ENCODE data around the gene SYT9. TPM values are rescaled to one million over a fixed set of nuclear protein-coding genes. Genes with fewer than 3 reads are reported as not detected.
A peak's percentile ranks its signal among the peaks of the same experiment; 100 is the strongest.

Gene SYT9
- total and polyA plus RNA-seq, 2 donors = 1.3 to 2.6 TPM

DNA sequence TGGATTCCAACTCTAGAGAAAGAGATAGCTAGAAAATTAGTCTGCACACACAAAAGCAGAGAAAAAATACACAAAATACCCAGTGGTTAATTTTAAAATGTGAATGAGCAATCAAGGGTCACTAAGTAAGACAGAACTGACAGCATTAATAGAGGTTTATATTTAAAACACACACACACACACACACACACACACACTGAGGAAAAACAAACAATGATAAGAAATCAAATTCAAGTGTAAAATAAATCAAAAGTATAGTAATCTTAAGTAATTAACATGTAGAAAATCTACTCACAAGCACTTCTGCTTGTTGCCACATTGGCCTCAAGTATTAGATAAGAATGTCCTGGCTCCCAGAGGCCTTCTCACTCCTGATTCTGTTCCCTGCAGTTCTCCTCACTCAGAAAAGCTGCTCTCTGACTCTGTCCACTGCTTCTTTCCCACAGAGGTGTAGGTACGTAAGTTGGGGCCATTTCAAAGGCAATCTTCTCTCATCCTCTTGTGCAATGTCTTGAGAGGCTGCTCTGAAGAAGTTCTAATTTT lies 200.3 kb downstream of the SYT9 start:
- 88% methylated on average over 1 of the region's 1 CpG for WGBS
- no peak overlapping the region for H3K4me3 ChIP-seq (ENCODE audit: low read depth, low read length)
- DNase-seq (ENCODE audit: extremely low spot score) = no peak
- H3K4me1 ChIP-seq (ENCODE audit: insufficient read depth) = no peaks in the 10 kb centered on the region
- no peak overlapping the region for H3K27ac ChIP-seq (ENCODE audit: low read depth)
- no peaks in the 10 kb centered on the region for H3K36me3 ChIP-seq (ENCODE audit: insufficient read depth)

DNA sequence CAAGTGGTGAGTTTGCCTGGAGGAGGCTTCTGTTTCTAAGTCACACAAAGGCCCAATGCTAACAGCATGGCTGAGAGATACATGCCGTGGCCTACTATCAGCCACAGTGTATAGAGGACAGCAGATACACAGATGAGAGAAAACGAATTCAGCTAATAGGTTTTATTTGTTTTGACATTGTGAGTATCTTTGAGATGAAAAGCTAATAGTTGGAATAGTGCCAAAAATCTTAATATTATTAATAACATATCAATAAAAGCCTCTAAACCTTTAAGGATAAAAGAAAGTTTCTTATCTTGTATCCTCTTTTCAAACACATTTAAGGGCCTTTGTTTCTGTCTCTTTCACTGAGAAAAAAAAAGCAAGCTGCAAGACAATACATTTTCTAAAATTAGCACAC lies 203.2 kb downstream of the SYT9 start:
- no peak overlapping the region for H3K27ac ChIP-seq (ENCODE audit: low read depth)
- 68% methylated on average over 2 of the region's 2 CpGs for WGBS
- H3K4me3 ChIP-seq (ENCODE audit: low read depth, low read length) = no peak overlapping the region
- H3K4me1 ChIP-seq (ENCODE audit: insufficient read depth) = no peaks in the 10 kb centered on the region
- no peak for DNase-seq (ENCODE audit: extremely low spot score)
- H3K36me3 ChIP-seq (ENCODE audit: insufficient read depth) = no peaks in the 10 kb centered on the region

GRCh38 chr11:7457211-7457610 lies 205.5 kb downstream of the SYT9 start:
- no peak overlapping the region for H3K4me3 ChIP-seq (ENCODE audit: low read depth, low read length)
- H3K27ac ChIP-seq (ENCODE audit: low read depth) = no peak overlapping the region
- 65% methylated on average over 1 of the region's 1 CpG for WGBS
- H3K36me3 ChIP-seq (ENCODE audit: insufficient read depth) = no peaks in the 10 kb centered on the region
- no peak for DNase-seq (ENCODE audit: extremely low spot score)
- no peaks in the 10 kb centered on the region for H3K4me1 ChIP-seq (ENCODE audit: insufficient read depth)

DNA sequence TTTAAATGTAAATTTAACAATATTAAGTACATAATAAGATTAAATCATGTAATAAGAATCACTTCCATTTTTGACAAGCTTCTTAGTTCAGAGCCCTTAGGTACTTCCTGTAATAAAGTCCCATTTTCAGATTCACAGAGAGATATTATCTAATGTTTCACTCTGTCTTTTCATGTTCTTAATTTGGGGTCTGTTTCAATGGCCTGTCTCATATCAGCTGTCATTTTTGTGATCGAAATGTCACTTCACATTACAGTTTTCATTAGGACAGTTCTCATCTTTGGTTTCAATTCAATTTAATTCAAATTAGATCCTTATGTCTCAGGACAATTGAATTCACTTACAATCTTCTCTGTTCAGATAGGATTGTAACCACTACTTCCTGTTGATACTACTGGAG lies 211.0 kb downstream of the SYT9 start:
- WGBS = 68% methylated on average over 1 of the region's 1 CpG
- no peak overlapping the region for H3K4me3 ChIP-seq (ENCODE audit: low read depth, low read length)

DNA sequence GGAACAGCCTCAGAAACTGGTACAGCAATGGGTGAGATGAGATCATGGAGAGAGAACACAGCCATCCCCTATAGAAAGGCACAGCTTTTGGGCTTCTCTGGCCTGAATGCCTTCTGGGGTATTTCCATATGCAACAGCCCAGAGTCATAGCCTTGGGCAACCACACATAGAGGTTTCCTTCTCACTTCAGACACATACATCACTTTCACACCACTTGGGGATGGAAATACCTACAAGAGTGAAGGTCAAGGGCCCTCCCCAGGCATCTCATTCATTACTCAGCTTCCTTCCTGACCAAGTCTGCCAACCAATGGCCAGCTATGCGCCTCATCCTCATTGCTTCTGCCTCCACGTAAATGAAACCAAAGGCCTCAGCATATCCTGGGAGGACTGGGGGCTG lies 215.9 kb downstream of the SYT9 start:
- Histone ChIP-seq H3K4me1 (ENCODE audit: insufficient read depth) (no peaks in the 10 kb centered on the region), H3K4me3 (ENCODE audit: low read depth, low read length) (no peak overlapping the region), H3K27ac (ENCODE audit: low read depth) (no peak overlapping the region), H3K36me3 (ENCODE audit: insufficient read depth) (no peaks in the 10 kb centered on the region)
- 89% methylated on average over 2 of the region's 2 CpGs for WGBS
- no peak for DNase-seq (ENCODE audit: extremely low spot score)

More for the DNA sequence above, 211.0 kb downstream of the SYT9 start:
- H3K27ac ChIP-seq (ENCODE audit: low read depth) = no peak overlapping the region
- peak; percentile 8 for DNase-seq (ENCODE audit: extremely low spot score)
- no peaks in the 10 kb centered on the region for H3K36me3 ChIP-seq (ENCODE audit: insufficient read depth)
- no peaks in the 10 kb centered on the region for H3K4me1 ChIP-seq (ENCODE audit: insufficient read depth)

DNA sequence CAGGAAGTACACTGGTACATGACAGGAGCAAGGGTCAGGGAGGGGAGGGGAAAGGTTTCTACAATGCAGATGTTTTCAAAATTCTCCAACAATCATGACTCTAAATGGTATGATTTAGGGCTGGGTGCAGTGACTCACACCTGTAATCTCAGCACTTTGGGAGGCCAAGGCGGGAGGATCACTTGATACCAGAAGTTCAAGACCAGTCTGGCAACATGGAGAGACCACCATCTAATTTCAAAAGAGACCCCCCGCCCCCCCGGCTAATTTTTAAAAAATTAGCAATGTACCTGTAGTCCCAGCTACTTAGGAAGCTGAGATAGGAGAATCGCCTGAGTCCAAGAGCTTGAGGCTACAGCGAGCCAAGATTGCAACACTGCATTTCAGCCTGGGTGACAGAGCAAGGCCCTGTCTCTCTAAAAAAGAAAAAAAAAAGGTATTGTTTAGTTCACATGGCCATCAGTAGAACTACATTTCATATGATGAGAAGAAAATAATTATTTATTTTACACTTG lies 217.7 kb downstream of the SYT9 start:
- H3K4me1 ChIP-seq (ENCODE audit: insufficient read depth) = no peaks in the 10 kb centered on the region
- no peaks in the 10 kb centered on the region for H3K36me3 ChIP-seq (ENCODE audit: insufficient read depth)
- no peak overlapping the region for H3K27ac ChIP-seq (ENCODE audit: low read depth)
- WGBS = 95% methylated on average over 5 of the region's 5 CpGs
- no peak overlapping the region for H3K4me3 ChIP-seq (ENCODE audit: low read depth, low read length)
- no peak for DNase-seq (ENCODE audit: extremely low spot score)

DNA sequence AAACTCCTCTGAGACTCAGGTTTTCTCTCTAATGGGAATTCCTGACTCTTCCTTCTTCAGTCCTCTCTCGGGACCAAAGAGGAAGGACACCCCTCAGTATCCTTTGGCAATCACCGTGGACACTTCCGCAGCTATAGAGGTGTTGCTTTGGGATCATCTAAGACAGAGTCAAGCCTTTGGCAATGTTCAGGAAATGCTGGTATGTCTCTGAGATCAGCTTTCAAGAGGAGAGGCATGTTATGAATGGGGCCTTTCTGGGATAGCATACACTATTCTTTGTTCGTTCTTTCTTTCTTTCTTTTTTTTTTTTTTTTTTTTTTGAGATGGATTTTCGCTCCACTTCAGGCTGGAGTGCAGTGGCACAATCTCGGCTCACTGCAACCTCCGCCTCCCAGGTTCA lies 219.4 kb downstream of the SYT9 start:
- no peaks in the 10 kb centered on the region for H3K36me3 ChIP-seq (ENCODE audit: insufficient read depth)
- H3K27ac ChIP-seq (ENCODE audit: low read depth) = no peak overlapping the region
- WGBS = 92% methylated on average over 7 of the region's 7 CpGs
- no peak overlapping the region for H3K4me3 ChIP-seq (ENCODE audit: low read depth, low read length)
- no peaks in the 10 kb centered on the region for H3K4me1 ChIP-seq (ENCODE audit: insufficient read depth)
- no peak for DNase-seq (ENCODE audit: extremely low spot score)

DNA sequence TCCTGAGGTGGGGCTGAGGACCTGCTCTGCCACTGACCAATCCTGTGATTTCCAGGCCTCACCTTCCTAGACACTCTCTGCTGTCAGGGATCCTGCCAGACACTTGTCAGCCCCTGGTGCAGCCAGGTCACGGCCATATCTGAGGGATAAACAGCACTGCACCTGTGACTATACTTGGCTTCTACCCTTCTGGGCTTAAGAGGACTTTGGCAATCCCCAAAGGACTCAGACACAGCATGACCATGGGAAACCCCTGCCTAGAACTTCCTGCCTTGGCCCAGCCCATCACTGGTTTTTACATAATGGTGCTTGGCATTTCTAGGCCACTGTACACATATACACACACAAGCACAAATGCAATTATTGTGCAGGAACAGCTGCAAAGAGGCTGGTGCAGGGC lies 222.0 kb downstream of the SYT9 start:
- WGBS = 90% methylated on average over 1 of the region's 1 CpG
- Histone ChIP-seq H3K36me3 (ENCODE audit: insufficient read depth) (no peaks in the 10 kb centered on the region), H3K27ac (ENCODE audit: low read depth) (no peak overlapping the region), H3K4me3 (ENCODE audit: low read depth, low read length) (no peak overlapping the region), H3K4me1 (ENCODE audit: insufficient read depth) (no peaks in the 10 kb centered on the region)
- DNase-seq (ENCODE audit: extremely low spot score) = no peak

GRCh38 chr11:7480113-7480512 lies 228.4 kb downstream of the SYT9 start:
- Histone ChIP-seq H3K36me3 (ENCODE audit: insufficient read depth) (no peaks in the 10 kb centered on the region), H3K4me1 (ENCODE audit: insufficient read depth) (no peaks in the 10 kb centered on the region), H3K27ac (ENCODE audit: low read depth) (no peak overlapping the region), H3K4me3 (ENCODE audit: low read depth, low read length) (no peak overlapping the region)
- DNase-seq (ENCODE audit: extremely low spot score) = no peak
- WGBS = 64% methylated on average over 2 of the region's 2 CpGs

DNA sequence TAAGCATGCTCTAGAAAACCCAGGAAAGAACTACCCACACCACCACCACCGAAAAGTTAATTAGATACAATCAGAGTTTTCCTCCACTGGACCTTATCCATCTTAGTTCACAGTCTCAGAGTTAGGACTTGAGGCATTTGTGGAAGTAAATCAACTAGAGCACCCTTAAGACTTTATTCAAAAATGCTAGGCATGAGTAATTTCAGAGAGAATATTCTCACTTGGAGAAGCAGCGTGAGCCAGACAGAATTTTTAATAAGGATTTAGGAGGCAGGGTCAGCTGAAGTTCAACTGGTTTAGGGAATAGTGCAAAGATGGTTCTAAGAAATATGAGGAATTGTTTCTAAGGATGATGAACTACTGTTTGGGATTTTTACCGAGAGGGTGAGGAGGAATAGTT lies 232.4 kb downstream of the SYT9 start:
- 61% methylated on average over 3 of the region's 3 CpGs for WGBS
- DNase-seq (ENCODE audit: extremely low spot score) = no peak
- no peak overlapping the region for H3K27ac ChIP-seq (ENCODE audit: low read depth)

DNA sequence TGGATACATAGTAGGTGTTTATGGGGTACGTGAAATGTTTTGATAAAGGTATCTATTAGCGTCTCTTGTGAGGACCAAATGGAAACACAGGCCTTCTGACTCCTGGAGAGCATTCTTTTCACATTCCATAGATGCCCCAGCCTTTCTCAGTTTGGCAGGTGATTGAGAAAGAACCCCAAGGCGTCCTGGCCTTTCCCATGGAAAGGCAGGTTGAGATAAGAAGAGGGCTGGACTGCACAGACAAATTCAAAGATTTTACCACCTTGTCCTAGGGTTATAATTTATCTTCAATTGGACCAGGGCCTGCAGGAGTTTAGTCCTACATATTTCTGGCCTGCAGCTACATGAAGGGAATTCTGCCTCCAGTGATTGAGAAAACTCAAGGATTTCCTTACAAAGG lies 232.9 kb downstream of the SYT9 start:
- no peaks in the 10 kb centered on the region for H3K4me1 ChIP-seq (ENCODE audit: insufficient read depth)
- 56% methylated on average over 3 of the region's 3 CpGs for WGBS
- DNase-seq (ENCODE audit: extremely low spot score) = no peak
- no peak overlapping the region for H3K27ac ChIP-seq (ENCODE audit: low read depth)
- H3K4me3 ChIP-seq (ENCODE audit: low read depth, low read length) = no peak overlapping the region
- H3K36me3 ChIP-seq (ENCODE audit: insufficient read depth) = no peaks in the 10 kb centered on the region

More for the DNA sequence above, 232.4 kb downstream of the SYT9 start:
- no peak overlapping the region for H3K4me3 ChIP-seq (ENCODE audit: low read depth, low read length)
- no peaks in the 10 kb centered on the region for H3K4me1 ChIP-seq (ENCODE audit: insufficient read depth)
- no peaks in the 10 kb centered on the region for H3K36me3 ChIP-seq (ENCODE audit: insufficient read depth)

DNA sequence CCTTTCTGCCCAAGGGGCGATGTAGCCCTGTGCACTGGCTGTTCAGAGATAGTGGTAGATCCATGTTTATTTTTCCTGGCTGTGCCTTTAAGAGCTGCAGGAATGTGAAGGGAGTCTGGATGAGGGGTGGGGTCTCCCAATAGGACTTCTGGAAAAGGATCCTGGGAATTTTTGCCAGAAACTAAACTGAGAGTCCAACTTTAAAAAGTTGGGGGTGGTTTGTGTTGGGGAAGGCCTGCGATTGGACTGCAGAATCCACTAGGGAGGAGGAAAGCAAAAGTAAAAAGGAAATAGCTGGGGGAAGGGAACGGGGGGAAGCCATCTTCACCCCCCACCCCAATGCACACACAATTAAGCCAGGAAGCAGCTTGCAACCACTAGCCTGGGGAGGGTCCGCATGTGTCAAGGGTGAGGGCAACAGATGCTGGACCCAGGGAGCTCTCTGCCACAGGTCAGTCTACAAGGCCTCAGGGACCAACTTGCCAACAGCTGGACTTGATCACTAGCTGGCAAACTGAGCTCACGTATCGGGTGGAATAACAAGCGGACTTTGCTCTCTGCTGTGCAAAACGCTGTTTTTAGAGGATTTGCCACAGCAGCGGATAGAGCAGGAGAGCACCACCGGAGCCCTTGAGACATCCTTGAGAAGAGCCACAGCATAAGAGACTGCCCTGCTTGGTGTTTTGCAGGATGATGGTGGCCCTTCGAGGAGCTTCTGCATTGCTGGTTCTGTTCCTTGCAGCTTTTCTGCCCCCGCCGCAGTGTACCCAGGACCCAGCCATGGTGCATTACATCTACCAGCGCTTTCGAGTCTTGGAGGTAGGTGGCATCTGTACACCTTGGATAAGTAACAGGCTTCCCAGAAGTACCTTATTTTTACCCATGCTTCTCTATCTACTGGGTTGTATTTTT lies 233.7 kb downstream of the SYT9 start, which contains the start of gene OLFML1:
Gene OLFML1 (plus strand): TSS at position 321 of the 912 bp plus-strand sequence. CDS start 370 bp downstream, at position 691.
- Histone ChIP-seq H3K4me1 (ENCODE audit: insufficient read depth) (no peaks in the 10 kb centered on the region), H3K27ac (ENCODE audit: low read depth) (no peak within 1 kb of the TSS), H3K4me3 (ENCODE audit: low read depth, low read length) (peak within 1 kb of the TSS; percentile 42), H3K36me3 (ENCODE audit: insufficient read depth) (no peaks in the 10 kb centered on the region)
- WGBS = 41% methylated on average over 15 of the region's 15 CpGs
- peak; percentile 78 for DNase-seq (ENCODE audit: extremely low spot score)

DNA sequence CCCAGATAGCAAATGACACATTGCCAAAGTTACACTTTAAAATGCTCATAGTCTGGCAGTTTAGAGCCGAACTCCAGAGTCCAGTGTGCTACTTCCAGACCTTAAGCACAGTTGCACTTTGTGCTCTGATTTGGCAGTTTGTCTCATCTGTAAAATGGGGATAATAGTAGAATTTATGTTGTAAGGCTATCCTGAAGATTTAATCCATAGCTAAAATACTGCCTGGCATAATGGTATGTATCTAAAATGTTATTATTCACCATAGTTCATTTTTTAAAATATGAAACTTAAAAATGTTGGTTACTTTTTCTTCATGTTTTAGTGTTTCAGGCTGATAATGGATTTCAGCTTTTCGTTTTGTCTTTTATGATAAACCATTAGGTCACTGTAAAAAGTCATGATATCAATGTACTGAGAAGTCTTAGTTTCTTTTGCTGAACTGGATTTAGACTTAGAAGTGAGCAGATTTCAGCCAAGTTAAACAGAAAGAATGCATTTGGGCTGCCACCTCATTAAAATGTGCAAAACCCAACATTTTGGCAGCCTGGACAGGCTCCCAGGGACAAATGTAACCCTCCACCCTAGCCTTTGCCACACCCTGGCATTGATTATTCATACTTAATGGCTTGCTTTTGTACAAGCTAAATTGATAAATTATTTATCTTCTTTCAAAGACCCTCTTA lies 234.5 kb downstream of the SYT9 start:
- no peaks in the 10 kb centered on the region for H3K36me3 ChIP-seq (ENCODE audit: insufficient read depth)
- H3K4me3 ChIP-seq (ENCODE audit: low read depth, low read length) = peak overlapping the region; percentile 42
- no peaks in the 10 kb centered on the region for H3K4me1 ChIP-seq (ENCODE audit: insufficient read depth)
- H3K27ac ChIP-seq (ENCODE audit: low read depth) = no peak overlapping the region
- no peak for DNase-seq (ENCODE audit: extremely low spot score)
- 54% methylated on average over 2 of the region's 2 CpGs for WGBS

DNA sequence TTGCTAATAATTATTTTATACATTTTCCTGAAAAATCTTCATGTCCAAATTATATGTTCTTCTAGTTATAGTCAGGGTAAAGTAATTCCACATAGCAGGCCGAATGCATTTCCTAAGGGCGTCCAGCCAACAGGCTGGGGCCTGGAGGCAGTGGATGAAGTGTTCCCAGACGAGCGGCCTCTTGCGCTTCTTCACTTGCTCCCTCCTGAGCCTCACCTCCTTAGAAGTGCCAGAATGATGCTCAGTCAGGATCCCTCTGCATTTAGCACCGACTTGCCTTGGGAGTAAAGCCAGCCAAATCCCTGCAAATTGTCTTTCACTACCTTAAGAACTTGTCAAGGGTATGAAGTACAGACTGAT lies 235.1 kb downstream of the SYT9 start:
- no peaks in the 10 kb centered on the region for H3K36me3 ChIP-seq (ENCODE audit: insufficient read depth)
- WGBS = 33% methylated on average over 6 of the region's 6 CpGs
- no peaks in the 10 kb centered on the region for H3K4me1 ChIP-seq (ENCODE audit: insufficient read depth)
- no peak overlapping the region for H3K27ac ChIP-seq (ENCODE audit: low read depth)
- DNase-seq (ENCODE audit: extremely low spot score) = peak; percentile 10
- peak overlapping the region; percentile 10 for H3K4me3 ChIP-seq (ENCODE audit: low read depth, low read length)
